Lower leg skin (tissue), 3 donors: ENCODE measurements around the gene IBTK.

Experiments used
- CTCF ChIP-seq, 3 donors: fragments of 450-650 bp; IDR thresholded peaks; one replicate each; pipeline ENCODE4 v1.5.1; 2016; ENCODE audit warnings: antibody characterized with exemption in 3 of 3, mild to moderate bottlenecking in 3 of 3, moderate library complexity in 2 of 3
- POLR2A ChIP-seq, 2 donors: fragments of 450-650 bp; IDR thresholded peaks; one replicate each; pipeline ENCODE4 v1.6.1; 2016 to 2017; ENCODE audit warnings: antibody characterized with exemption in 2 of 2, mild to moderate bottlenecking in 1 of 2, moderate library complexity in 1 of 2

- no peak for TF ChIP-seq CTCF (IDR thresholded peaks at IDR 0.05)
- no peak for TF ChIP-seq POLR2A (IDR thresholded peaks at IDR 0.05)
These were observed 13.6 kb upstream of the IBTK start for GRCh38 chr6:82260997-82261732.
